Sigmoid colon (tissue), 3 donors: ENCODE data around the gene RER1.

Experiments
- POLR2A ChIP-seq, 2 donors: fragments of 450-650 bp; IDR thresholded peaks; one replicate each; pipeline ENCODE4 v1.6.1; 2016; ENCODE audit warnings: antibody characterized with exemption in 2 of 2, mild to moderate bottlenecking in 2 of 2, moderate library complexity in 2 of 2
- TF ChIP-seq, protein P1 (sequence below), 4 experiments: fragments of 450-650 bp in 3 of 4; fragments of 200-600 bp in 1 of 4; IDR thresholded peaks; one replicate each; pipeline ENCODE4 v1.5.1; 2016 to 2019; ENCODE audit warnings: antibody characterized with exemption in 4 of 4, mild to moderate bottlenecking in 3 of 4, moderate library complexity in 2 of 4

DNA sequence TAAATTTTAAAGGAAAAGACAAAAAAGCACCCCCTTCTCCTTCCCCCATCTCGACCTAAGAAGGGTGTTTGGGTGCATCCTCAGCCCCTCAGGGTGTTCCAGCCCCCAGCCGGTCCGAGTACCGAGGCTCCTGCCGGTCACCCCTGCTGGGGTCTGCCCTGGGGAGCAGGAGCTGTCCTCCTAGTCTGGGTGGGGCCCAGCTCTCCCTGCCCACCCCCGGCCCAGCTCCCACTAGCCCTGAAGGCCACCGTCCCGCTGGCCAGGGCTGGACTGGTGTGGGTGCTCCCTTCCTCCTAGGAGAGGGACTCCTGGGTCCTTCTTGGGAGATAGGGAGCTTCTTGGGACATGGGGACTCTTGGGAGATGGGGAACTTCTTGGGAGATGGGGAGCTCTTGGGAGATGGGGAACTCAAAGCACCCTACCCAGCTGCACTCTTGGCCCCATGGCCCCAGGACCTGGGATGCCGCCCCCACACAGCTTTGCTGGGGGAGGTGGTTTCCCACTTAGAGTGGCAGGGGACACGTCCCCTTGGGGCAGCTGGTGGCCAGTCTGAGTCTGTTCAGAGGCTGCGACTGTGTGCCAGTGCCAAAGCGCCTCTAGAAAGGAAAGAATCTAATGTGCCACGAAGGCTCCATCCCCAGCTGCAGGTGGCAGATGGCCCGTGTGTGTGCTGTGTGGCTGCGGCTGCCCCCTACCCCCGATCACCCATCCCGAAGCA lies 44.8 kb upstream of the RER1 start:
- TF ChIP-seq, protein P1, sequence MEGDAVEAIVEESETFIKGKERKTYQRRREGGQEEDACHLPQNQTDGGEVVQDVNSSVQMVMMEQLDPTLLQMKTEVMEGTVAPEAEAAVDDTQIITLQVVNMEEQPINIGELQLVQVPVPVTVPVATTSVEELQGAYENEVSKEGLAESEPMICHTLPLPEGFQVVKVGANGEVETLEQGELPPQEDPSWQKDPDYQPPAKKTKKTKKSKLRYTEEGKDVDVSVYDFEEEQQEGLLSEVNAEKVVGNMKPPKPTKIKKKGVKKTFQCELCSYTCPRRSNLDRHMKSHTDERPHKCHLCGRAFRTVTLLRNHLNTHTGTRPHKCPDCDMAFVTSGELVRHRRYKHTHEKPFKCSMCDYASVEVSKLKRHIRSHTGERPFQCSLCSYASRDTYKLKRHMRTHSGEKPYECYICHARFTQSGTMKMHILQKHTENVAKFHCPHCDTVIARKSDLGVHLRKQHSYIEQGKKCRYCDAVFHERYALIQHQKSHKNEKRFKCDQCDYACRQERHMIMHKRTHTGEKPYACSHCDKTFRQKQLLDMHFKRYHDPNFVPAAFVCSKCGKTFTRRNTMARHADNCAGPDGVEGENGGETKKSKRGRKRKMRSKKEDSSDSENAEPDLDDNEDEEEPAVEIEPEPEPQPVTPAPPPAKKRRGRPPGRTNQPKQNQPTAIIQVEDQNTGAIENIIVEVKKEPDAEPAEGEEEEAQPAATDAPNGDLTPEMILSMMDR (IDR thresholded peaks at IDR 0.05), result no peak
- no peak for TF ChIP-seq POLR2A (IDR thresholded peaks at IDR 0.05)
